ENCODE results near the gene SELE.

SELE gene

GRCh38 chr1:169753549-169753948, 19.7 kb upstream of the SELE start:
- H3K27me3 ChIP-seq (ENCODE audit: control insufficient read depth, insufficient read depth, low read length, poor library complexity, severe bottlenecking) = no peaks in the 10 kb centered on the region
- 65 to 93% methylated on average over 1 to 2 of the region's 4 CpGs for WGBS, 2 experiments
- H3K27ac ChIP-seq (ENCODE audit: insufficient read depth, low read depth, low read length, poor library complexity, severe bottlenecking) = no peak overlapping the region
- H3K4me3 ChIP-seq (ENCODE audit: insufficient read depth, low read depth, low read length) = no peak overlapping the region
- H3K9me3 ChIP-seq (ENCODE audit: control insufficient read depth, low read length) = no peaks in the 10 kb centered on the region
- no peaks in the 10 kb centered on the region for H3K4me1 ChIP-seq (ENCODE audit: control insufficient read depth, insufficient read depth, low read length)
- no peaks in the 10 kb centered on the region for H3K36me3 ChIP-seq (ENCODE audit: control insufficient read depth, insufficient read depth, low read length)

- Histone ChIP-seq H3K9me3 (ENCODE audit: control insufficient read depth, low read length) (no peaks in the 10 kb centered on the region), H3K27me3 (ENCODE audit: control insufficient read depth, insufficient read depth, low read length, poor library complexity, severe bottlenecking) (no peaks in the 10 kb centered on the region), H3K4me3 (ENCODE audit: insufficient read depth, low read depth, low read length) (no peak overlapping the region), H3K36me3 (ENCODE audit: control insufficient read depth, insufficient read depth, low read length) (no peaks in the 10 kb centered on the region), H3K27ac (ENCODE audit: insufficient read depth, low read depth, low read length, poor library complexity, severe bottlenecking) (no peak overlapping the region), H3K4me1 (ENCODE audit: control insufficient read depth, insufficient read depth, low read length) (no peaks in the 10 kb centered on the region)
- WGBS, 2 experiments = 97% methylated on average over 1 of the region's 1 CpG
These were observed 16.2 kb upstream of the SELE start for GRCh38 chr1:169750041-169750440.

GRCh38 chr1:169746550-169746949, 12.7 kb upstream of the SELE start:
- no peaks in the 10 kb centered on the region for H3K9me3 ChIP-seq (ENCODE audit: control insufficient read depth, low read length)
- H3K4me1 ChIP-seq (ENCODE audit: control insufficient read depth, insufficient read depth, low read length) = no peaks in the 10 kb centered on the region
- 71 to 91% methylated on average over 1 to 2 of the region's 2 CpGs for WGBS, 2 experiments
- no peak overlapping the region for H3K27ac ChIP-seq (ENCODE audit: insufficient read depth, low read depth, low read length, poor library complexity, severe bottlenecking)
- H3K27me3 ChIP-seq (ENCODE audit: control insufficient read depth, insufficient read depth, low read length, poor library complexity, severe bottlenecking) = no peaks in the 10 kb centered on the region
- no peaks in the 10 kb centered on the region for H3K36me3 ChIP-seq (ENCODE audit: control insufficient read depth, insufficient read depth, low read length)
- no peak overlapping the region for H3K4me3 ChIP-seq (ENCODE audit: insufficient read depth, low read depth, low read length)

GRCh38 chr1:169745015-169745861, 11.4 kb upstream of the SELE start:
- WGBS, 2 experiments = 75 to 77% methylated on average over 5 of the region's 5 CpGs
- no peaks in the 10 kb centered on the region for H3K27me3 ChIP-seq (ENCODE audit: control insufficient read depth, insufficient read depth, low read length, poor library complexity, severe bottlenecking)
- no peaks in the 10 kb centered on the region for H3K36me3 ChIP-seq (ENCODE audit: control insufficient read depth, insufficient read depth, low read length)
- H3K27ac ChIP-seq (ENCODE audit: insufficient read depth, low read depth, low read length, poor library complexity, severe bottlenecking) = no peak overlapping the region
- no peaks in the 10 kb centered on the region for H3K9me3 ChIP-seq (ENCODE audit: control insufficient read depth, low read length)
- no peaks in the 10 kb centered on the region for H3K4me1 ChIP-seq (ENCODE audit: control insufficient read depth, insufficient read depth, low read length)
- no peak overlapping the region for H3K4me3 ChIP-seq (ENCODE audit: insufficient read depth, low read depth, low read length)

- 89 to 94% methylated on average over 5 of the region's 6 CpGs for WGBS, 2 experiments
- no peak overlapping the region for H3K4me3 ChIP-seq (ENCODE audit: insufficient read depth, low read depth, low read length)
- no peaks in the 10 kb centered on the region for H3K36me3 ChIP-seq (ENCODE audit: control insufficient read depth, insufficient read depth, low read length)
- no peaks in the 10 kb centered on the region for H3K27me3 ChIP-seq (ENCODE audit: control insufficient read depth, insufficient read depth, low read length, poor library complexity, severe bottlenecking)
- H3K4me1 ChIP-seq (ENCODE audit: control insufficient read depth, insufficient read depth, low read length) = no peaks in the 10 kb centered on the region
- no peak overlapping the region for H3K27ac ChIP-seq (ENCODE audit: insufficient read depth, low read depth, low read length, poor library complexity, severe bottlenecking)
- no peaks in the 10 kb centered on the region for H3K9me3 ChIP-seq (ENCODE audit: control insufficient read depth, low read length)
These were observed 8.0 kb upstream of the SELE start for GRCh38 chr1:169741666-169742394.

GRCh38 chr1:169739980-169740379, 6.1 kb upstream of the SELE start:
- Histone ChIP-seq H3K9me3 (ENCODE audit: control insufficient read depth, low read length) (no peaks in the 10 kb centered on the region), H3K4me3 (ENCODE audit: insufficient read depth, low read depth, low read length) (no peak overlapping the region), H3K27ac (ENCODE audit: insufficient read depth, low read depth, low read length, poor library complexity, severe bottlenecking) (no peak overlapping the region), H3K36me3 (ENCODE audit: control insufficient read depth, insufficient read depth, low read length) (no peaks in the 10 kb centered on the region), H3K27me3 (ENCODE audit: control insufficient read depth, insufficient read depth, low read length, poor library complexity, severe bottlenecking) (no peaks in the 10 kb centered on the region), H3K4me1 (ENCODE audit: control insufficient read depth, insufficient read depth, low read length) (no peaks in the 10 kb centered on the region)
- WGBS, 2 experiments = 90 to 93% methylated on average over 4 to 5 of the region's 5 CpGs

- no peaks in the 10 kb centered on the region for H3K36me3 ChIP-seq (ENCODE audit: control insufficient read depth, insufficient read depth, low read length)
- no peaks in the 10 kb centered on the region for H3K9me3 ChIP-seq (ENCODE audit: control insufficient read depth, low read length)
- H3K27ac ChIP-seq (ENCODE audit: insufficient read depth, low read depth, low read length, poor library complexity, severe bottlenecking) = no peak overlapping the region
- WGBS, 2 experiments = 89 to 95% methylated on average over 4 of the region's 4 CpGs
- no peaks in the 10 kb centered on the region for H3K4me1 ChIP-seq (ENCODE audit: control insufficient read depth, insufficient read depth, low read length)
- H3K27me3 ChIP-seq (ENCODE audit: control insufficient read depth, insufficient read depth, low read length, poor library complexity, severe bottlenecking) = no peaks in the 10 kb centered on the region
- H3K4me3 ChIP-seq (ENCODE audit: insufficient read depth, low read depth, low read length) = no peak overlapping the region
These were observed 2.4 kb downstream of the SELE start for GRCh38 chr1:169731446-169731845.

- H3K4me3 ChIP-seq (ENCODE audit: insufficient read depth, low read depth, low read length) = no peak overlapping the region
- H3K4me1 ChIP-seq (ENCODE audit: control insufficient read depth, insufficient read depth, low read length) = no peaks in the 10 kb centered on the region
- no peaks in the 10 kb centered on the region for H3K9me3 ChIP-seq (ENCODE audit: control insufficient read depth, low read length)
- H3K27ac ChIP-seq (ENCODE audit: insufficient read depth, low read depth, low read length, poor library complexity, severe bottlenecking) = no peak overlapping the region
- no peaks in the 10 kb centered on the region for H3K27me3 ChIP-seq (ENCODE audit: control insufficient read depth, insufficient read depth, low read length, poor library complexity, severe bottlenecking)
- H3K36me3 ChIP-seq (ENCODE audit: control insufficient read depth, insufficient read depth, low read length) = no peaks in the 10 kb centered on the region
These were observed 3.9 kb downstream of the SELE start for GRCh38 chr1:169729991-169730390.

- Histone ChIP-seq H3K4me3 (ENCODE audit: insufficient read depth, low read depth, low read length) (no peak overlapping the region), H3K36me3 (ENCODE audit: control insufficient read depth, insufficient read depth, low read length) (no peaks in the 10 kb centered on the region), H3K27ac (ENCODE audit: insufficient read depth, low read depth, low read length, poor library complexity, severe bottlenecking) (no peak overlapping the region), H3K4me1 (ENCODE audit: control insufficient read depth, insufficient read depth, low read length) (no peaks in the 10 kb centered on the region), H3K9me3 (ENCODE audit: control insufficient read depth, low read length) (no peaks in the 10 kb centered on the region), H3K27me3 (ENCODE audit: control insufficient read depth, insufficient read depth, low read length, poor library complexity, severe bottlenecking) (no peaks in the 10 kb centered on the region)
- 94 to 96% methylated on average over 6 of the region's 6 CpGs for WGBS, 2 experiments
These were observed 6.6 kb downstream of the SELE start for GRCh38 chr1:169727307-169727706.

GRCh38 chr1:169726851-169727250, 7.0 kb downstream of the SELE start:
- no peak overlapping the region for H3K4me3 ChIP-seq (ENCODE audit: insufficient read depth, low read depth, low read length)
- no peaks in the 10 kb centered on the region for H3K27me3 ChIP-seq (ENCODE audit: control insufficient read depth, insufficient read depth, low read length, poor library complexity, severe bottlenecking)
- no peaks in the 10 kb centered on the region for H3K9me3 ChIP-seq (ENCODE audit: control insufficient read depth, low read length)
- H3K27ac ChIP-seq (ENCODE audit: insufficient read depth, low read depth, low read length, poor library complexity, severe bottlenecking) = no peak overlapping the region
- 87 to 94% methylated on average over 2 of the region's 3 CpGs for WGBS, 2 experiments
- no peaks in the 10 kb centered on the region for H3K36me3 ChIP-seq (ENCODE audit: control insufficient read depth, insufficient read depth, low read length)
- H3K4me1 ChIP-seq (ENCODE audit: control insufficient read depth, insufficient read depth, low read length) = no peaks in the 10 kb centered on the region

Data from ectodermal cell (in vitro differentiated cells).